ENCODE data around the gene TSPAN8.

DNA sequence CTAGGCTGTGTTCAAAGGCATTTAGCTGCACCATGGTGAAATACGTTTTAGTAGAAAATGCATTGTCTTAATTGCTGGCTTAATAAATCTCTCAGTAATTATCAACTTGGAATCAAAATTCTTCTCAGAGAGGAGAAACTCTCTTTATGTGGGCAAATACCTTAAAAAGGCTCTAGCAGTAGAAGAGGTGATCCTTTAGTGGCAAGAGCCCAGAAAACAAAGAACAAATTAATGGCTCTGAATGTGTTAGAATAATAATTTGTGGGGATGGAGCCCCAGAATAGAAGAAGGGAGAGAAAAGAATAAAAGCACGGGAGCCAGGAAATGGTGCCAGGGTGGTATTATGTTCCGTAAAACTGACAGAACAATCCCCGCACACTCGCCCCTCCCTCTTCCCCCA is 14.8 kb downstream of the TSPAN8 start:
- no peak for TF ChIP-seq POLR2A (IDR thresholded peaks at IDR 0.05)
- TF ChIP-seq, protein P1, sequence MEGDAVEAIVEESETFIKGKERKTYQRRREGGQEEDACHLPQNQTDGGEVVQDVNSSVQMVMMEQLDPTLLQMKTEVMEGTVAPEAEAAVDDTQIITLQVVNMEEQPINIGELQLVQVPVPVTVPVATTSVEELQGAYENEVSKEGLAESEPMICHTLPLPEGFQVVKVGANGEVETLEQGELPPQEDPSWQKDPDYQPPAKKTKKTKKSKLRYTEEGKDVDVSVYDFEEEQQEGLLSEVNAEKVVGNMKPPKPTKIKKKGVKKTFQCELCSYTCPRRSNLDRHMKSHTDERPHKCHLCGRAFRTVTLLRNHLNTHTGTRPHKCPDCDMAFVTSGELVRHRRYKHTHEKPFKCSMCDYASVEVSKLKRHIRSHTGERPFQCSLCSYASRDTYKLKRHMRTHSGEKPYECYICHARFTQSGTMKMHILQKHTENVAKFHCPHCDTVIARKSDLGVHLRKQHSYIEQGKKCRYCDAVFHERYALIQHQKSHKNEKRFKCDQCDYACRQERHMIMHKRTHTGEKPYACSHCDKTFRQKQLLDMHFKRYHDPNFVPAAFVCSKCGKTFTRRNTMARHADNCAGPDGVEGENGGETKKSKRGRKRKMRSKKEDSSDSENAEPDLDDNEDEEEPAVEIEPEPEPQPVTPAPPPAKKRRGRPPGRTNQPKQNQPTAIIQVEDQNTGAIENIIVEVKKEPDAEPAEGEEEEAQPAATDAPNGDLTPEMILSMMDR (IDR thresholded peaks at IDR 0.05) = no peak

Data from body of pancreas (tissue), 4 donors.